ENCODE results near the gene PCSK9.

PCSK9 gene

GRCh38 chr1:55039342-55040082 lies at the start of gene PCSK9:
PCSK9 (plus strand) TSS chr1:55039548; CDS start chr1:55039838, 290 bp downstream.
- peak; percentile 42 for DNase-seq

DNA sequence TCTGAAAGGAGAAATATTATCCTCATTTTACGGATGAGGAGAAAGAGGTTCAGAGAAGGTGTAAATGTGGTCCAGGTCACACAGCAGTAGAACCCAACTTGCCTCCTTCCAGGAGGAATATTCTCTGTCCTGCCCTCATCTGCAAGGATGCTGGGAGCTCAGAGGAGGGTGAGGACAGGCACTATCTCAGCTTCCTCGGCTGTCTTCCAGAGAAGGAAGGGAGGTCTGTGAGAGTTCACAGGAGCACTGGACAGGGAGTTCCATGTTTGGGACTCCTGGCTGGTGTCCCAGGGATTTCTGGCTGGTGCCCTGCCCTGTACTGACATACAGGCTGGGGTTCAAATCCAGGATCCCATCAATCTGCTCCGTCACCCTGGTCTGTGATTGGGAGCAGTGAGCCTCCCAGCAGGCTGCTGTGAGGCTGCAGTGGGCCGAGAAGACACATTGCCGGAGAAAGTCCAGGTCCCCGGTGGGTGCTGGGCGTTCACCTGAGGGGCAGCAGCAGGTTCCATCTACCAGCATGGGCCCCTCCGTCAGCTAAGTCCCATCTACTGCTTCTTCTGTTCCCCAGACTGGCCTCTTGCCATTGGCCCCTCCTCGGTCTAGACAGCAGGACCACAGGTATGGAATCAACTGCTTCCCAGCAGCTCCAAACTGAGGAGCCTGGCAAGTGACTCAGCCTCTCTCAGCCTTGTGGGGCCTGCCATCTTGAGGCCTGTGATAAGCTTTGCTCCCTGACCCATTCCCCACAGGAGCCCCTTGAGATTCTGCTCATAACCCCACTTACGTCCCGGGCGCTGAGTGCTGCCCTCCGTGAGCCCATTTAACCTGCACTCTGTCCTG lies 49.2 kb upstream of the PCSK9 start:
- no peak for DNase-seq

DNA sequence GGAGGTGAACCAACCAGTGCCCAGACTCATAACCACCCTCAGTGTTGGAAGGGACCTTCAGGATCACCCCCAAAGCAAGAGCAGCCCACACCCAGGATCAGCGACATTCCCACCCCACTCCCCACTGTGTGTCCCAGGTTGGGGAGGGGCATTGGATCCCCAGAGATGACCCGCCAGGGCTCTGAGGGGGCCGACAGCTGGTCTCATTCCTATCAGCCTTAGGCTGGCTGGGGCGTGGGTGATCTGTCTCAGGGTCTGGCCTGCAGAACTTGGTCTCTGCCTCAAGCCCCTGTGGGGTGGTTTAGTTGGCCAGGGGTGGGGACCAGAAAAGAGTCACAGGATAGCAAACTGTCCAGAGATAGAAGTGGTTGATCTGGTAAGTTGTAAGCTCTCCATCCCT lies 48.4 kb upstream of the PCSK9 start:
- no peak for DNase-seq

DNA sequence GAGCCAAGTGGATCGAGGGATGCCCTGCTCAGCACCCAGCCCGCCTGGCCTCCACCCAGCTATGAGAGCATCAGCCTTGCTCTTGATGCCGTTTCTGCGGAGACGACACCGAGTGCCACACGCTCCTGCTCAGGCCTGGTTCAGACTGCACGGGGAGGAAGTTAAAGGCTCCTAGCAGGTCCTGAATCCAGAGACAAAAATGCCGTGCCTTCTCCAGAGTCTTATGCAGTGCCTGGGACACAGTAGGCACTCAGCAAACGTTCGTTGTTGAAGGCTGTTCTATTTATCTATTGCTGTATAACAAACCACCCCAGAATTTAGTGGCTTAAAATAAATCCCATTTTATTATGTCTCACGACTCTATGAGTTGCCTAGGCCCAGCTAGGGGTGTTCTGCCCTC lies 47.4 kb upstream of the PCSK9 start:
- DNase-seq = no peak

DNA sequence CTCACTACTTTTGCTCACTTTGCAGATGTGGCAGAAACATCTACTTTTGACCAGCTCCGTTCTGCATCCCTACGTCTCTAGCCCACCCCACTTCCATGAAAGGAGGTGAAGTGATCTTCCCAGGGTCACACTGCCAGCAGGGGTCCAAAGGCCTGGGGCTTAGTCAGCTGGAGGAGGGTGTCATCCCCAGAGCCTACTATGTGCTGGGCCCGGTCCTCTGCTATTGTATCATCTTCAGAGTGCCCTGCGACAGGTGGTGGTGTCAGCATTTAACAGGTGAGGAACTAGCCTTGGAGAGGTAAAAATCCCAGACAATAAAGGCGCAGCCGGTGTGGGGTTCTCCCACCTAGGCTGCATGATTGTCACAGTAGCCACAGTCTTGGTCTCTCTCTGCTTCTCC lies 46.2 kb upstream of the PCSK9 start:
- DNase-seq = no peak

DNA sequence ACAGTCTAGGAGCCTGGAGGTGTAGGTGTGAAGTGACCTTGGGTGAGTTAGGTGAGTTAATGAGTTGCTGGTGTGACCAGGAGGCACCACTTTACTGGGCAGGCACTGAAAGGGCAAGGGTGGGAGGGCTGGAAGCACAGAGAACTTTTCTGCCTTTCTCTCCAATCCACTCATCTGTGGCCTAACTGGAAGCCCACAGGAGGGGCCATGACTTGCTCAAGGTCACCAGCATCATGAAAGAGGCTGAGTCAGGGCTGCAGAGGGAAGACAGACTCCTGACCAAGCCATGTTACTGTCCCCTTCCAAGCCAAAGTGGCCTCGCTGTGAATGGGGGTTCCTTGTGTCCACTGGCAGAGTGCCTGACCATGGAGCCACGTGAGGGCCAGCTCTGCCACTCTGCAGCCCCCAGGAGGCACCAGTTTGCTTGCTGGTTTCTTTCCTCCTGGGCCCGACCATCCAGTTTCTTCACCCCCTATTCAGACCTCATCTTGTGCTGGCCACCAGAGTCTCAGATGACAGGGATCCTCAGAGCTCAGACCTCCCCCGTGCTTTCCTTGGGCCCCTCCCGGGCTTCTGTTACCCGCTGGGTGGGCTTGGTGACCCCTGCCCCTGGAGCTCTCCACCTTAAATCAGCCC lies 44.9 kb upstream of the PCSK9 start:
- DNase-seq = no peak

- no peak for DNase-seq
These were observed 44.2 kb upstream of the PCSK9 start for GRCh38 chr1:54995013-54995760.

- no peak for DNase-seq
These were observed 43.5 kb upstream of the PCSK9 start for GRCh38 chr1:54995835-54996234.

- DNase-seq = no peak
These were observed 42.9 kb upstream of the PCSK9 start for GRCh38 chr1:54996359-54996868.

DNA sequence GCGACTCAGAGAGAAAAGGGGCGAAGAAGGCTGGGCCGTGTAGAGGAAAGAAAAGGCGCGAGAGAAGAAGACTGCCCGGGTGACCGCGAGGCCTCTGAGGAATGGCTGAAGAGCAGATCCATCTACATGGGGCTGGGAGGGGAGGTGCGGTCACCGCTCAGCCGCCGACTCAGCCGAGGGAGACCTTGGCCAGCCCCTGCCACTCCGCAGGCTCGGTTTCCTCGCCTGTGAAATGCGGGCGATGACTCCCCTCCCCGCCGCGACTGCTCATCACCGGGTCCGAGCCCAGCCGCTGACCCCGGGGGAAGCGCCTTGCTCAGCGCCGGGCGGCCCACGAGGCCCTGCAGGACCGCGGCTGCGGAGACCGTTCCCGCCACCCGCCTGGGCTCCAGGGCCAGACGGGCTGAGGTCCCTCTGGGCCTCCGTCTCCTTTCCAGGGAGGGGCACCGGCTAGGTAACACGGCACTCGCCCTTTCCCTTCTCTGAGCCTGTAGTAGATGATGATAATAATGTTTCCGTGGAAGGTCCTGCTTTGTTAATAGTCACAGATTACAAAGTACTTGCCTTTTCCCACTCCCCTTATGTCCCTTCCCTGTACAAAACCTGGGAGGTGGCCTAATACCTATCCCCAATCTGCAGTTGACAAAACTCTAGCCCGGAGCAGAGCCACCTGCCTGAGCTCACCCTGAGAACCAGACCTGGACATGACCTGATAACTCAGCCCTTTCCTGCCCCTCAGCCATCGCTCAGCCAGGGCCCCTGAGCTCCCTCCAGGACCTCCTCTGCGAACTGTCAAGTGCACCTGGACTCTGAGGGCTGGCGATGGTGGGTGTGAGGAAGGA lies 42.3 kb upstream of the PCSK9 start:
- DNase-seq = no peak

- DNase-seq = no peak
These were observed 41.7 kb upstream of the PCSK9 start for GRCh38 chr1:54997711-54997986.

DNA sequence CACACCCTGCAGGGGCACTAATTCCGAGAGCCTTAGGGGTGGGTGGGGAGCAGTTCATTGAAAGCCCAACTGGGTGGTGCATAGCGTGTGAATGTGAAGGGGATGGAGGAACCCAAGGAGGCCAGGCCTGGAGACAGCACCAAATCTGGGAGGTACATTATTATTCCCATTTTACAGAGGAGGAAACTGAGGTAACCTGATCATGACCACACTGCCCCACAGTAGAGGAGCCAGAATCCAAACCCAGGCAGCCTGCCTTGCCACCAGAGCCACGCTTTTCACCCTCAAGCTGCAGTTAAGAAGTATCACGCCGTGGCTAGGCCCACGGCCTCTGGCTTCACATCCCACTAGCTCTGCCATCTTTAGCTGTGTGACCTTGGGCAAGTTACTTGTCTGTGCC lies 41.2 kb upstream of the PCSK9 start:
- no peak for DNase-seq

DNA sequence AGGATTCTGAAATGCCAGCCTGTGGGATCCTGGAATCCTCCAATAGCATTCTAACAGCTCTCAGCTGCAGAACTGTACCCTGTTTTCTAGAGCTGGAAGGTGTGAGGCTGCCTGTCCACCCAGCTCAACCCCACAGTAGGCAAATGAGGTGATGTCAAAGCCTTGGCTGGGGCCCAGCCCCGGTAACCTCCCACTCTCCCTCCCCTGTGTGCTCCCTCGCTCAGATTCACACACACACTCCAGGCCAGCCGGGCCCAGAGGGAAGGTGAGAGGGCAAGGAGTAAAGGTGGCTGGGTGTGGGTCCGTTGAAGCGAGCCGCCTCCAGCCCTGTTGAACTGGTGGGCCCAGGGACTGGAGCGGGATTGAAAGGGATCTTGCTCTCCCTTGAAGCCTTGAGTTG lies 40.7 kb upstream of the PCSK9 start, which contains the start of gene BSND:
Gene BSND, plus strand, starts transcription at position 257 of the 400 bp plus-strand sequence. CDS start 254 bp downstream, outside the sequence.
- DNase-seq = no peak

- DNase-seq = no peak
These were observed 39.0 kb upstream of the PCSK9 start for GRCh38 chr1:55000110-55001085.

GRCh38 chr1:55001311-55001710 lies 38.0 kb upstream of the PCSK9 start:
- DNase-seq = no peak

- no peak for DNase-seq
These were observed 36.7 kb upstream of the PCSK9 start for GRCh38 chr1:55002686-55003085.

DNA sequence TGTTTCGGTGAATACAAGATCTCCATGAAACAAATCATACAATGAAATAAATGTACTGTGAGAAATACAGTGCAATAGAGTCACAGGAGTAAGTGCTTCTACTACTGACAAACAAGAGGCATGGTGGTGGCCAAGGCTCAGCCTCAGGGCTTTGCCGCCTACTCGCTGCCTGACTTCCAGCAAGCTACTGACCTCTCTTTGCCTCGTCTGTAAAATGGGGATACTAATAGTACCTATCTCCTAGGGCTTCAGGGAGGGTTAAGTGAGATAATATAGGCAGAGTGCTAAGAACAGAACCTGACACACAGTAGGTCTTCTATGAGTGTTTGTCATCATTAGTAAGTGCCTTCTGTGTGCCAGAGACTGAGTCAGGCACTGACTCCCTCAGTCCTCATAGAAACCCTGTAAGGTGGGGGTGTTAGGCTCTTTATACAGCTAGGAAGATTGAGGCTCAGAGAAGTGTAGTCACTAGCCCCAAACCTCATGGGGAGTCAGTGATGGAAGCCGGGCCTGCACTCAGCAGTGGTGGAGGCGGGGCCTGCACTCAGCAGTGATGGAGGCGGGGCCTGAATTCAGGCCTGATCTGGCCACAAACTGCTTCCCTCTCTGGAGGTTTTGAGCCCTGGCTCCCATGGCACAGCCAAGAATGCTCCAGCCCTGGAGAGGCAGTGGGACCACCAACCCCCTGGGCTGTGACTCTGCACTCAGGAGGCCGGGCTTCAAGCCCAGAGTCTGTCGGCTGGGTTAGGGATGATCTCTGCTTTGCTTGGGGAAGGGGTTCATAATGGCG lies 33.8 kb upstream of the PCSK9 start:
- no peak for DNase-seq

DNA sequence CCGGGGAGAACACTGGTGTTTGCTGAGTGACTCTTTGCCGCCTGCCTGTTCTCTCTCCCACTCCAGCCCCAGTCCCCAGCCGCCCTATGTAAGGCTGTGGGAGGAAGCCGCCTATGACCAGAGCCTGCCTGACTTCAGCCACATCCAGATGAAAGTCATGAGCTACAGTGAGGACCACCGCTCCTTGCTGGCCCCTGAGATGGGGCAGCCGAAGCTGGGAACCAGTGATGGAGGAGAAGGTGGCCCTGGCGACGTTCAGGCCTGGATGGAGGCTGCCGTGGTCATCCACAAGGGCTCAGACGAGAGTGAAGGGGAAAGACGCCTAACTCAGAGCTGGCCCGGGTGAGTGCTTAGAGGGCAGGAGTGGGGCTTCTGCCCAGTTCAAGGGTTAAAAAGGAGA lies 32.4 kb upstream of the PCSK9 start:
- DNase-seq = no peak

DNA sequence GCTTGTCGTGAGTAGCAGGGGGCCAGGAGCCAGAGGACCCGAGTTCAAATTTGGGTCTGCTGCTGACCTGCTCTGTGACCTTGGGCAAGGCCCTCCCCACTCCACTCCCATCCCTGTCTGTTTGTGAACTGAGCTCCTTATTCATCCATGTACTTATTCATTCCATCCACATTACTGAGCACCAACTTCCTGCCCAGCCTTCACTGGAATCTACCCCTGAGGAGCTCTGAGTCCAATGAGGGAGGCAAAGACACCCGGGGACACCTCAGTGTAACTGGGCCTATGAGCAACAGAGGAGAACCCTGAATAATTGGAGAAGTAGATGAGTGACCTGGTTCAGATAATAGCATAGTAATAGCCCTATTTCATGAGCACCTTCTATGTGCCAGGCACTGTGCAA lies 31.7 kb upstream of the PCSK9 start:
- no peak for DNase-seq
